HG02759 (cell line): Measurements from ENCODE around the gene GALNT18.

Source experiments
- ATAC-seq: cut with Tn5 transposase; IDR thresholded peaks from one replicate; pipeline ENCODE4 v1.9.1; 2021; ENCODE audit warnings: mild to moderate bottlenecking, moderate library complexity; ENCODE audit not compliant: unreplicated experiment

GALNT18 gene

DNA sequence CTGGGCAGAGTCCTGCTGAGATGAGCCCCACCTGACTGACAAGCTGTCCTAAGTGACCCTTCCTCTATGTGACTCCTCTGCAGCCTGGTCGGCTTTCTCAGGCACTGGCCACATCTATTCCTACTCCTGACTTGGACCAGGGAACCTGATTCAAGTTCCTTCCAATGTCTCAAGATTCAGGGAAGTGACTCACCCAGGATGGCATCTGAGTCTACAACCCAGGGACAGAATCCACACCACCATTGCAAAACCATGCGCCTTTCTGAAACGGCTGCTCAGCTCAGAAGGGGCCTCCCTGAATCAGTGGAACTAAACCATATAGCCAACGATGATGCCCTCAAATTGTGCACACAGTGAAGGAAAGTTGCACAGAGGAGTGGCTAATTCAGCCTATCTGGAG, 204.9 kb downstream of the GALNT18 start:
- ATAC-seq = no peak

DNA sequence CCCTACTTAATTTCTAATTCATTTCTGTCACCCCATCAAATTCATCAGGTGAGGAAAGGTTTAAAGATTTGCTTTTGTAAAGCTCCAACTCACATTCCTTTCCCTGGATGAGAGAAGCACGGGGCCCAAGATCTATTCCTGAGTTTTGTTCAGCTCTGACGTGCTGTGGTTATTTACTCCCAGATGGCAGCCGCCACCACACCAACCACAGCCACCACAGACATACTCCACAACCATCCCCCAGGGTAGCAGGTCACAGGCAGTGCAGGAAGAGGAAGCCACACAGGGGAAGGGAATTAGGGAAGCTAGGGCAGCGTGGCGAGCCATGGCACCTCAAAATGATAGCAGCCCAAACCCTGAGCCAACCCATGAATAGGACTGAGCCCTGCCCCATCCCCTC, 205.3 kb downstream of the GALNT18 start:
- no peak for ATAC-seq

DNA sequence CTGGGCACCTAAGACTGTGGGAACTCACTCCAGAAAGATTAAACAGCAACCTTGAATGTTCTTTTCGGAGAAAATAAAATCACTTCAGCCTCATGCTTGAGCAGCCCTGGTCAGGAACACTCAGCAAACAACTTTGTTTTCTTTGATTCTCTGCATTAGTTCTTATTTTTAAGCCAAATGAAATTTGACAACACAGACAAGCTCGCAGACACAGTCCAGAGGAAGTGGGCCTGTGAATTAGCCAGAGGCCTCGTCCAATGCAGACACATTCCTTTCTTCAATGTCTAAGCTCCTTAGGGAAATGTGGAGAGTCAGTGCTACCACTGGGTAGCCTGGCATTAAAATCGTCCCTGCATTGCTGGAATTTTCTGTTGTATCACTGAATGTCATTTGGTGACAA, 205.9 kb downstream of the GALNT18 start:
- no peak for ATAC-seq

DNA sequence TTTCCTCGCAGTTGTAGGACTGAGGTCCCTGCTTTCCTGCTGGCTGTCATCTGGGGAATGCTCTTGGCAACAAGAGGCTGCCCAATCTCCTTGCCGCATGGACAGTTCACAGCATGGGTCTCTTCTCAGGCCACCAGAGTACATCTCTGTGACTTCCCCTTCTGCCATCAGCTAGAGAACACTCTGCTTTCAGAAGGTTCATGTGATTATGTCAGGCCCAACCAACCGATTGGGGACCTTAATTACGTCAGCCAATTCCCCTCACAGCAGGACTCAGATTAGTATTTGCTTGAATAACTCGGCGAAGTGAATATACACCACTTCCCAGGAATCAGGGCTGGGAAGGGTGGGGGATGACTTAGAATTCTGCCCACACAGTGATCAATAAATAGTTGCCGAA, 206.8 kb downstream of the GALNT18 start:
- ATAC-seq = no peak

DNA sequence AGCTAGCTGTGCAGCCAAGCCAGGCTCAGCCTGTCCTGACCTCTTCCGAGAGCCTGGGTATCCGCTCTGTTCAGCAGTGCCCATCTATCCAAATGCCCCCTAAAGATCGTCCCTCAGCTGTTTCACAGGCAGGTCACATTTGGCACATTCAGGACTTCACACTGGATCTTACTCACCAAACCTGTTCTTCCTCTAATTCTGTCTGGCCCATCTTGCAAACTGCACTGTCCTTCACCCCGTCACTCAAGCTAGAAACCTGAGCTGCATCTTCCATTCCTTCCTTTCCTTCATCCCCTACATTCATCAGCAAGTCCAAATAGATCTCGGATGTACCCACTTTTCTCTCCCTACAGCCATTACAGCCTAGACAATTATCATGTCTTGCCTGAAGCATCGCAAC, 208.0 kb downstream of the GALNT18 start:
- no peak for ATAC-seq

DNA sequence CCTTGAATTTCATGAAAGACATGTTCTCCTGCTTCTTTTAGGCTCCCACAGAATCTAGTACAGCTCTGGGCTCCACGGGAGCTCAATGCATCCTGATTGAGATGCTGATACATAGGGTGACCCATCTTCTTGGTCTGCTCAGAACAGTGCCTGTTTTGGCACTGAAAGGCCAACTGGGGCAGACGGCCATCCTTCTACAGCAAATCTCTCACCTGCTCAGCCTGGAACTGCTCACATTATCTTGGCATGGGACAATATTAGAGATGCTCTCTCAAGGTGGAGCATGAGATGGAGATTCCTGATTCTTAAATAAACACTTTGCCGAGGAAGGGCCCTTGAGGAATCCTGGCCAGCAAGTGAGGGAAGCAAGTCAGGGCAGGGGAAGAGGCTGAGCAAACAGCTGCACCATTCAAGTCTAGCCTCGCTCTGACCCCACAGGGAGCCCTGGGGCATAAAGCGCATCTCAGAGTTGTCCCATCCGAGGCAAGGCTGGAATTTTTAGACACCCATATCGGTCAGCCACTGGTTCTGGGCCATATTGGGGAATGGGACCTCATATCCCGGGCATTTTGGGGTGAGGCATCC, 210.3 kb downstream of the GALNT18 start:
- no peak for ATAC-seq

DNA sequence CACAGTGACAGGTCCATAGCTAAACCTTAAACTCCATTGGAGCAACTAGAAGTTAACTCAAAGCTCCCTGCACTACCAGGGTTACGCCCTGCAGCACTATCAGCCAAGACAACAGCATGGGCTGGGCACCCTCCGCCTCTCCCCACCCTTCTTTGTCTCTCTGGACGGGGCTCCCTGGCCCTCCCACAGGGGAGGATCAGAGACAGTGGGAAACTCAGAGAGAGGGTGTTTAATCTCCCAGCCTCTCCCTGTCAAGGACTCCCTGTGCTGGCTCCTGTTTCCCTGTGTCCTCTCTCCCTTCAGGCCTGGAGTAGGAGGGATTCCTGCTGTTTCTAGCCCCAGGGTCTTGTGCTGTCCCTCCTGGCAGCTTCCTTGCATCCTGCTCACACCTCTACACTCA, 211.9 kb downstream of the GALNT18 start:
- no peak for ATAC-seq

DNA sequence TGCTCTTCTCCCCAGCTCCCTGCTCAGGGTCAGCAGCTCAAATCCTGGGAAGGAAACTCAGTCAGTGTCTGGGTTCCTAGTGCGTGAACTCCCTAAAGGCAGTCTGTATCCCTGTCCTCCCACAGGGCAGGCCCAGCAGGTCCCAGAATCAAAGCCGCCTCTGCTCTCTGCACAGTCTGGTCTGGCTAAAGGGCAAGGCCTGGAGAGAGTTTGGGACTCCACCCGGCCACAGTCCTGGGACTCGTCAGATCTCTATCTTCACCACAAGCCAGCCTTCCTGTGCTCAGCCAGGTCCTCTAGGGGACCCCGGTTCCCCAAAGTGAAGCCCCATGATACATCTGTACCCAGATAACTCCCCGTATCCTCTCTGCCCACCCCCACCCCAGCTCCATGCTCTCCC, 212.6 kb downstream of the GALNT18 start:
- ATAC-seq = no peak

DNA sequence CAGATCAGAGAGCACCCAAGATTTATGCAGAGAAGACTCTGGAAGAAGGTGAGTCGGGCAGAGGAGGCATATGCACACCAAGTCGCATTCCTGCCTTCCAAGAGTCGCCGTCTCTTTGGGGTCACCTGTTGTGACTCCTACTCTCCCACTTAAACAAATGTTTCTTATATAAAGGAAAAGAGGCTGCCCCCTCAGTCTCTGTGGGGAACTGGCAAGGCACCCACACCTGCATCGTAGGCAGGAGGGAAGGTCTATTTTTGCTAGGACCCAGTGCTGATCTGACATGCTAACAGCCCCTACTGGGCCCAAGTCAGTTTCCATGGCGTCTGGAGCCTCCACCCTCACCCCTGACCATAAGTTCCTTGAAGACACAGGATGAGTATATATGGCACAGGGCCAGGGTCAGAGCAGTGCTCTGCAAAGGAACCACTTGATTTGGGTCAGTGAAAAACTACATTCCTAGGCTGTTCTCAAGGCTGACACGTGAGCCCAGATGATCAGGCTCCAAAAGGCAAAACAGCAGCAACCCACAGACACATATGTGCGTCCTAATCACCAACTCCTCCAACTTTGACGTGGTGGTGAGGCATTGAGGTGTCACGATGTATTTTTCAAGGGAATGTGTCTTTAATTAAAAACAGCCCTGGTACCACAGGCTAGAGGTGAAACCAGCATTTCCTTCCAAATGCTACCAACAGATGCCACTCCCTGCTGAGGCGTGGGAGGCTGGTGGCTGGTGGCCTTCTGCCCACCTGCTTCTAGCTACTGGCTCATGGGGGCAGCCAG, 213.2 kb downstream of the GALNT18 start:
- no peak for ATAC-seq

DNA sequence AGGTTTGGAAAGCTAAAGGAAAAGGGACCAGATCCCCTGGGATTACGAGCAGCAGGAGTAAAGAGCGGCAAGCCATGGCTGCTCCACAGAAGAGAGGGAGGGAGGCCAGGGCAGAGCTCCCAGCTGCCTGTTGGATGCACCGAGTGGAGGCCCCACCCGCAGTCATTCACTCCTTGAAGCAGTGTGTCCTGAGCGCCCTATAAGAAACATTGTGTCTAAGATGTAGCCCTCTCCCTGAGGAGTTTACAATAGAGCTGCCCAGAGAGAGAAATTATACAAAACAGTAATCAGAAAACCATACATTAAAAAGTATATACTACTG, 214.1 kb downstream of the GALNT18 start:
- no peak for ATAC-seq

DNA sequence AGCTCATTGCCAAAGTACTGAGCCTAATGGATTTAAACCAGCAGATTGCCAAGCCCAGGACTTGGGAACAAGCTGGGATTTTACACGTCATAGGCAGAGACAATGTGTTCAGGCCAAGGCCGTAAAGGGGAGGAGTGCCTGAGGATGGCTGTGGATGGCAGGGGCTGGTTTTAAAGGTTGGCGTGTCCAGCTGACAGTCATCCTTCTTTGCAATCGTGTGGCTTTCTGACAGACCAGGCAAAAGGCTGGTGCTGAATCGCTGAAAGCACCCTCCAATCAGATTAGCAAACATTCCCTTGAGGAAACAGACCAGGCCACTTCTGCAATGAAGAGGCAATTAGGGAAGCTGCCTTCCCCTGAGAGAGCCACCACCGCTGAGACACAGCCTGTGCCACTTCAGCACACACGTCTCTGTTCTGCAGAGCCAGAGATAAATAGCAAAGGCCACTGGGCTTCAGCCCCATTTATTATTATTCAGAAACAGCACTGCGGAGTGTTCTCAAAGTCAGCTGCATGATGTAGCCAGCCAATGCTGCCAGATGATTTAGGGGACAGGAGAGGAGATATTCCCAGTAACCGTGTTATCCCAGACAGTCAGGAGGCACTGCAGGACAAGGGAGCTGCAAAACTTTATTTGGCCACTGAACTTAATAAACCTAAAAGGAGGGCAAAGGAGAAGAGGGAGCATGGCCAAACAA, 214.6 kb downstream of the GALNT18 start:
- no peak for ATAC-seq

DNA sequence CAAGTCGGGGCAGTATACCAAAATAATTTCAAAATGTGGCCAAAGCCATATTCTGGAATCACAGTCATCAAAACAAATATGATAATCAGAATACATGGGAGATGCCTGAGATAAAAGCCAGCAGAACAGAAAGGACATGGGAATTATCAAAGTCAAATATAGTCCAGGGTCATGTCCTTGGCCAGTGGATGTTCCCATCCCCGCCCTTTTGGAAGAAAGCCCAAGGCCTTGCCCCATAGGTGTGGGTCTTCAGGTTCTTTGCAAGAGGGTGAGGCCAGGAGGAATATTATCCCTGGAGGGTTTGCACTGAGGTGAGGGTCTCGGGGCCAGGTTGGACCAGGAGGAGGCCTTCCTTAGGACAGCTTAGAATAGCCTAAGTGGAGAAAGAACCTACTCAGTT, 215.2 kb downstream of the GALNT18 start:
- ATAC-seq = no peak

DNA sequence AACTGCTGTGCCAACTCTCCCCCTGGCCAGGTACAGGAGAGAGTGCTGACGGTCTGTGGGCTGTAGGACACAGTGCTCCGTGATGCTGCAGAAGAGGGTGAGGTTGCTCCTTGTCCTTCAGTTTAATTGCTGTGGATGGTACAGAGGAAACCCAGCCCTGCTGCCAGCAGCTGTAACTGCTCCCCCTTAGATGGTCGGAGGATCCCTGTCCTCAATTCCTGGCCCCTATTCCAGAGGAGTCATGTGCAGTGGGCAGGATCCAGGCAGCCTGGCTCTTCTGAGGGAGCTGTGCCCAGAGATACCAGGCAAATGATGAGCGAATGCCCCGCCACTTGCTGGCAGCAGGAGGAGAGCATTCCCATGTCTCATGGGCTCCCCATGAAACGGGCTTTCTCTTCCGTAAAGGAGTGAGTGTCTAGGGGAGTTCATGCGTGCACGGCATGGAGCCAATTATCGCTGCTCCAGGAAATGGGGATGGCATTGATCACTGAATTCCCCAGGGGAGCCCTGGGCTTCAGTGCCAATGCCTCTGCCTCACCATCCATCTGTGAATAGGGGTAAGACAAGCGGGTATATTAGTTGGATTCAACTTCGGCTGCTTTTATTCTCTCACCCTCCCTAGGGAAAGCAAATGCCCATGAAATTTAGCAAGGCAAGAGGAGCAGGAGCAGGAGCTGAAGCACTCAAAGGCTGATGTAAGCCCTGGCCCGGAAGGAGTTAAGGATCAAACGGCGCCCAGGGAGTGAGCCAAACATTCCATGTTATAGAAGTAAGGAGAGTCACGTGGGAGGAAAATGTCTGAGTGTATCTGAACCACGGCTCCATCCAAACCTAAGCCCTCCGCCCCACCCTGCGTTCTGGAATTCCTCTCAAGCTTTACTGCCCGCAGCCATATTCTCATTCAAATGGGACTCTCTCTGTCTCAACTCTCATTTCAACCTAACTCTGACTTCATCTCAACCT, 217.8 kb downstream of the GALNT18 start:
- ATAC-seq = no peak

DNA sequence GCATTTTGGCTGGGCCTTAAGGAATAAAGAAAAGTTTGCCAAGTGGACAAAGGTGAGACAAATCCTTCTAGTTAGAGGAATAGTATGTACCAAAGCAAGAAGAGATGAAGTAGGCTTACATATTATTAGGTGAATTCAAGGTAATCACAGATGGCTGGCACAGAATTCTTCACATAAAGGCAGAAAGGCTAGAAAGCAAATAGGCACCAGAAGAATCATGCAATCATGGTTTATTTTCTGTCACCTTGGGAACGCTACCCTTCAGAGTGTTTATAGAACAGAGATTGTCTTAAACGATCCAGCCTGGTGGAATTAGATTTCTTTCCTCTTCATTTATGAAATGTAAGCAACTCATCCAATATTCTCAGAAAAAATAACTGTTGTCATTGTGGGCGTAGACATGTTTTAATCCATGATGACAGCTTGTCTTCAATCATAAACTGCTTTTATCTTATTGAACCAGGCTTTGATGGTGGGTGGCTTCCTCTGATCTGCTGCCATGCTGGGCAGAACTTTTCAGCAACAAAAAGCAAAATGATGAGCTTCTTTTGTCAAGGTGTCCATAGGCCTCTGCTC, 219.8 kb downstream of the GALNT18 start:
- ATAC-seq = no peak

DNA sequence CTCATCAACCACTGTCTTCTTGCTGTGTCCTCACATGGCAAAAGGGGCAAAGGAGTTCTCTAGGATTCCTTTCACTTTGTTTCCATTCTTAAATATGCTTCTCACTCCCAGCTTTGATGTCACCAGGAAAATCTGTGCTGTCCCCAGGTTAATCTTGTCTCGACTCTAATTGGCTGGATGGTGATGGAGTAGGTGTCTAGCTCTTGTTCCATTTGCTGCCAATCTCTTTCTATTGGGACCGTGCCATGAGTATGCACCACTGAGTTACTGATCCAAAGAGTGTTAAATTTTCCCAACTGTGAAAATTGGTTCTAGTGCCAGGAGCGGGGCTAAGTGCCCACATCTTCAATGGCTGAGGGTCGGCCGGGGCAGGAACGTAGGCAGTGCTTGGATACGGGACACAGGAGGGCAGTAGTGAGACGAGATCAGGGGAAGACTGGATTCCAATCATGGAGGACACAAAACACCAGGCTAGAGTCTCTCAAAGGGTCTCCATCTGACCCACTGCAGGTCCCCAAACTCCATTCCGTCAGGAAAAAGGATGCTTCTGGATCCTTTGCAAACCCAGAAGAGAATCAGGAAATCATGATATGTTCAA, 221.1 kb downstream of the GALNT18 start:
- ATAC-seq = no peak

DNA sequence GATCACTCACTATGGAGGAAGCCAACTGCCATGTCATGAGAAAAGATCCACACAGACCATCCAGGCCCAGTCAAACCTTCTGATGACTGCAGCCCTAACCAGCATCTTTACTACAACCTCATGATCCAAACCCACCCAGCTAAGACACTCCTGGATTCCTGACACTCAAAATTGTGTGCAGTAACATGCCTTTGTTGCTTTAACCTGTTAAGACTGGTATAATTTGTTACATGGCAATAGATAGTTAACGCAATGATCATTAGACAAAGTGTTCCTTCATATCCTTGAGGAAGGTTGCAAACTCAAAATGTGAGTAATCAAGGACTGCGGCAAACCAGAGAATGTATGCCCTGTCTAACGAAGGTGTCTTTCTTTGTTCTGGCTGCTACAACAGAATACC, 221.7 kb downstream of the GALNT18 start:
- no peak for ATAC-seq

DNA sequence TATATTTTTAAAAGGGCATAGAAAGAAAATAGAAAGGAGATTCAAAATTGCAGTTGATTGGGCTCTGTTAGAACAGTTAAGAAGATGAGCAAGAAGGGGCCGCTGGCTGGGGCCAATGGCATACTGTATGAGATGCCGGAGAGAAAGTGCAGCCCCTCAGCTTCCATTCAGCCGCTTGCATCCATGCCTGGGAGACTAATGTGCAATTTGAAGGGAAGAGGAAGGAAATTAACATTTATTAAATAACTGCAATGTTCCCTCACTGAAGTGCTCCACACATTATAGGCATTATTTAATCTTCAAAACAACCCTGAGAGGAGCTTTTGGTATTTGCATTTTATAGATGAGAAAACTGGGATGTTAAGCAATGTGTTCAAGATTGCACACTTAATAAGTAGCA, 224.0 kb downstream of the GALNT18 start:
- no peak for ATAC-seq

DNA sequence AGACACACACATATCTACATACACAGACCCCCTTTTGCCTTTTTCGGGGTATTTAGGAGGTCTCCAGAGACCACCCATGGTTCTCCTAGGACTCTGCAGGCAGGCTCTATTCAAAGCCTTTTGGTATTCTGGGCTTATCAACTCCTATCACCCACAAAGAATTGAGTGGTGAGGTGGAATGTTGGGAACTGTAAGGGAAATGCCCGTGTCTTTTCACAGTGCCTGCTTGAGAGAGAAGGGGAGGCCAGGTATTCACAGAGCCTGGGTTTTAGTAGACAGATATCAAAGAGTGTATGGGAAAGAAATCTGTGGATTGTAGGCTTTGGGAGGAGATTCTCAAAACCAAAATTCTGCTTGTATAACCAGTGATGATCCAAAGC, 224.8 kb downstream of the GALNT18 start:
- no peak for ATAC-seq

DNA sequence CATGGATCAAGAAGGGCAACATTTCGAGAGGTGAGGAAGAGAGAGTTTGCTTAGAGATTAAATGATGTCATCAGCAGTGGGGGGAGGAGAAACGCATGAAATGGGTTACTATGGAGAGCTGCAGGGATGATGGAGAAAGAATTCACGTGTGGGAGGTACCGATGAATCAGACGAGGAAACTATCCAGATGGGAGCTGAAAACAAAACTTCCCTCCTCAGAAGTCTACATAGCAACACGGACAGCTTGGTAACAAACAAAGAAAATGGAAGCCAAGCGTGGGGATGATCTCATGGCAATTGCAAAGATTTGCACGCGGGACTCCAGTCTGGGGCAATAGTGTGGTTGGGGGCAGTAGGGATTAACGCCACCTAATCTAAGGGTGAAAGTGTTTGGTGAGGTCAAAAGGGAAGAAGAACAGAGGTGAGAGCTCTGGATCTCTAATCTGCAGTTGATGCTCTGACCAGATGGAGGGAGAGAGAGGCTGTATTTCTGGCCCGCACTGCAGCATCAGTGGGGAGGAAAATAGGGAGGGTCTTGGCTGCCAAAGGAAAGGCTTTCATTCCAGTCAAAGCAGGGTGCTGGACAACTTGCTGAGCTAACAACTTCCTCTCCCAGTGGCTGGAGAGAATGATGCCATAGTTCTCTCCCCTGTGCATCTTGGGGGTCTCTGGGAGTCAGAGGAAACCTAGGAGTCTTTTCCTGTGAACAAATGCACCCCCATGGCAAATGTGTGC, 225.3 kb downstream of the GALNT18 start:
- no peak for ATAC-seq

DNA sequence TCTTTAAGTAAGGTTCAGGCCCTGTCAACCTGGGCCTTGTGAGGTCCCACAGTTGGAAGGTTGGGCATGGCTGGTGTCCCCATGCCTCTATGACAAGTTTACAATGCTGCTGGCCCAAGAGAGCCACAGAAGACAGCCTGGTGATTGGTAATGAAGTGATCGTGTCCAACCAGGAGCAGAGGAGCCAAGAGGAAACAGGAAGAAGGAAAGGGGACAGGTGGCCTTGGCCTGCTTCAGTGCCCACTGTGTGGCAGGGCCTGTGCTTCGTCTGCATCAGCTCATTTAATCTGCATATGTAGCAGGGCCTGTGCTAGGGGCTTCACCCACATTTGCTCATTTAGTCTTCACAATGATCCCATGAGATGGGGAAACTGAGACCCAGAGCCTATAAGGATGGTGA, 226.7 kb downstream of the GALNT18 start:
- no peak for ATAC-seq
